Loucy (cell line): Measurements from ENCODE around the gene CTXN2.

ENCODE experiments used
- EZH2phosphoT487 ChIP-seq: fragments of 200-600 bp; IDR thresholded peaks from 2 replicates; pipeline ENCODE4 v1.6.1; 2018; ENCODE audit warnings: antibody characterized with exemption, mild to moderate bottlenecking, moderate library complexity, borderline replicate concordance
- TF ChIP-seq, protein P1 (sequence below): fragments of 200-600 bp; sonication (generic); conservative IDR thresholded peaks from 2 replicates; pipeline ENCODE4 v1.5.1; 2014; ENCODE audit warnings: mild to moderate bottlenecking, antibody characterized with exemption, low read length

- TF ChIP-seq, protein P1, sequence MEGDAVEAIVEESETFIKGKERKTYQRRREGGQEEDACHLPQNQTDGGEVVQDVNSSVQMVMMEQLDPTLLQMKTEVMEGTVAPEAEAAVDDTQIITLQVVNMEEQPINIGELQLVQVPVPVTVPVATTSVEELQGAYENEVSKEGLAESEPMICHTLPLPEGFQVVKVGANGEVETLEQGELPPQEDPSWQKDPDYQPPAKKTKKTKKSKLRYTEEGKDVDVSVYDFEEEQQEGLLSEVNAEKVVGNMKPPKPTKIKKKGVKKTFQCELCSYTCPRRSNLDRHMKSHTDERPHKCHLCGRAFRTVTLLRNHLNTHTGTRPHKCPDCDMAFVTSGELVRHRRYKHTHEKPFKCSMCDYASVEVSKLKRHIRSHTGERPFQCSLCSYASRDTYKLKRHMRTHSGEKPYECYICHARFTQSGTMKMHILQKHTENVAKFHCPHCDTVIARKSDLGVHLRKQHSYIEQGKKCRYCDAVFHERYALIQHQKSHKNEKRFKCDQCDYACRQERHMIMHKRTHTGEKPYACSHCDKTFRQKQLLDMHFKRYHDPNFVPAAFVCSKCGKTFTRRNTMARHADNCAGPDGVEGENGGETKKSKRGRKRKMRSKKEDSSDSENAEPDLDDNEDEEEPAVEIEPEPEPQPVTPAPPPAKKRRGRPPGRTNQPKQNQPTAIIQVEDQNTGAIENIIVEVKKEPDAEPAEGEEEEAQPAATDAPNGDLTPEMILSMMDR = no peak
- TF ChIP-seq EZH2phosphoT487 = no peak
Observed at GRCh38 chr15:48225771-48226170, 34.3 kb downstream of the CTXN2 start.
